Stimulated activated CD8-positive, alpha-beta memory T cell treated with anti-CD3 and anti-CD28 coated beads, Interleukin-12 subunit alpha, Interleukin-12 subunit beta, amount 100 ng/mL, for 24 hours (primary cell): Measurements from ENCODE around the gene PLD2.
"Not testable (repeated sequence)": the region's sequence is repeated elsewhere in the genome, so short reads cannot be mapped to it uniquely, and the experiment has no call there.

Source experiments
- DNase-seq: peaks from one replicate; pipeline ENCODE4 v3.0.0-alpha.2; 2020; ENCODE audit errors: extremely low read depth

PLD2 gene

DNA sequence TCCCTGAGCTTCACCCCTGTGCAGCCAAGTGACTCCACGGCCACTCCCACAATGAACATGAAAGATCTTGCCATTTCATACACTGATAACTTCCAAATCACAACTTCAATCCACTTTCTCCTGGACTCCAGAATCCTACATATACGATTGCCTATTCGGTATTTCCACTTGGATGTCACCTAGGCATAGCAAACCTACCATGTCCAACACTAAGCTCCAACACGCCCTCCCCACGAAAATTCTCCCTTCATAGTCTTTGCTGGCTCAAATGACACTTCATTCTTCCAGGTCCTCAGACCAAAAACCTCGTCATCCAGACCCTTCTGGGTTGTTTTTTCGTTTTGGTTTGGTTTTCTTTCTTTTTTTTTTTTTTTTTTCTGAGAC is 16.3 kb upstream of the PLD2 start:
- no peak for DNase-seq

DNA sequence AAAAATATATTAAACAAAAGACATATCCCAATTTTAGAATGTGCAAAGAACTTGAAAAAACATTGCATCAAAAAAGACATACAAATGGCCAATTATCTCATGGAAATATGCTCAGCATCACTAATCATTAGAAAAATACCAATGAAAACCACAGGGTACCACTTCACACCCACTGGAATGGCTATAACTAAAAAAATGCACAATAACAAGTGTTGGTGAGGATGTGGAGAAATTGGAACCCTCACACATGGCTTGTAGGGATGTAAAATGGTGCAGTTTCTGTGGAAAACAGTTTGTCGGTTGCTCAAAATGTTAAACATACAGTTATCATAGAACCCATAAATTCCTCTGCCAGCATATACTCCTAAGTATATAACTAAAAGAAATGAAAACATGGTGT is 11.8 kb upstream of the PLD2 start:
- DNase-seq = no peak

GRCh38 chr17:4796552-4796920 is 10.4 kb upstream of the PLD2 start:
- no peak for DNase-seq

- no peak for DNase-seq
These were observed 6.3 kb upstream of the PLD2 start for GRCh38 chr17:4800462-4801196.

DNA sequence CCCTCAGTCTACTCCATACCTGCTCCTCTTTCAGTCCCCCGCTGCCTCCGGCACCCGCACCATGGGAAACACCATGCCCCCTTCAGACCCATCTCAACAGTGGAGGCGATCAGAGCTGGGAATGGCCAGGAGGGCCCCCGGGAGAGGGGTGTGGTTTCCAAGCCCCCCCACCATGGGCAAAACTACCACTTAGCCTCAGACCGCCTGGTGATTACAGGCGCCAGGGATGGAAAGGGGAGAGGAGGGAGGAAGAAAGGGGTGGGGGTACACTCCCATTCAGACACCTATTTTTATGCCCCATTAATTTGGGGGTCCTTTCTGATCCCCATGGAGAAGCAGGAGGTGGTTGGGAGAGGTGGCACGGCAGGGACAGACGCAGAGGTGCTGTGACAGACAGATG is 4.7 kb upstream of the PLD2 start, which contains the start of gene C17orf114:
TSS of gene C17orf114 (minus strand) at position 101 of the 400 bp plus-strand sequence.
- DNase-seq = no peak

- no peak for DNase-seq
These were observed 536 bp upstream of the PLD2 start for GRCh38 chr17:4806456-4806776.

DNA sequence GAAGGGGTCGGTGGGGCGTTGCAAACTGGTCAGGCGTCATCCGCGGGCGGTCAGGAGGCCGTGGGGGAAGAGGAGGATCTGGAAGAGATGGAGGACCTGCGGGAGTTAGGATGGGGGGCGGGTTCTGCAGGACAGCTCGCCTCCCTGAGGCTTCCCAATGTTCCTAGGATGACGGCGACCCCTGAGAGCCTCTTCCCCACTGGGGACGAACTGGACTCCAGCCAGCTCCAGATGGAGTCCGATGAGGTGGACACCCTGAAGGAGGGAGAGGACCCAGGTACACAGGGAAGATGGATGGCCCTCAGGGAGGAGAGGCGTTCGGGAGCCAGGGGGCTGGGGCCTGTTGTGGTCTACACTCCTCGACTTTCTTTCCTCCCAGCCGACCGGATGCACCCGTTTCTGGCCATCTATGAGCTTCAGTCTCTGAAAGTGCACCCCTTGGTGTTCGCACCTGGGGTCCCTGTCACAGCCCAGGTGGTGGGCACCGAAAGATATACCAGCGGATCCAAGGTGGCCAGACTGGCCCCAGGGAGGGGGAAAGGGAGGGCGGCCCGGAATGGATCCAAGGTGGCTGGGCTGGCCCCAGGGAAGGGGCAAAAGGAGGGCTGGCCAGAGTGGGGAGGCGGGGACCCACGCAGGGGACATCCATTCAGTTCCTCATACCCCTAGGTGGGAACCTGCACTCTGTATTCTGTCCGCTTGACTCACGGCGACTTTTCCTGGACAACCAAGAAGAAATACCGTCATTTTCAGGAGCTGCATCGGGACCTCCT is 839 bp downstream of the PLD2 start:
- no peak for DNase-seq

- no peak for DNase-seq
These were observed 1.4 kb downstream of the PLD2 start for GRCh38 chr17:4808378-4808767.

- no peak for DNase-seq
These were observed 3.8 kb downstream of the PLD2 start for GRCh38 chr17:4810696-4811290.

- no peak for DNase-seq
These were observed 4.5 kb downstream of the PLD2 start for GRCh38 chr17:4811471-4811870.

DNA sequence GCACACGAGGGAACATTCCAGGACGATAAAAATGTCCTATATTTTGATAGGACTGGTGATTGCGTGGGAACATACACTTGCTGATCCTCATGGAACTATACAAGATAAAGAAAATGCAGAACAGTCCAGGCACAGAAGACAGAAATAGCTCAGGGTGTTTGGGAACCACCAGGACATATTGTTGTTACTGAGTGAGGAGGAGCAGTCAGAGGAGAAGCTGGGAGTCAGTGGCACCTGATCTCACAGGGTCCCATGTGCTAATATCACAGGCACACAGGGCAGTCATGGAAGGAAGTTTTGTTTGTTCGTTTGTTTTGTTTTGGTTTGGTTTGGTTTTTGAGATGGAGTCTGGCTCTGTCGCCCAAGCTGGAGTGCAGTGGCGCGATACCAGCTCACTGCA is 5.7 kb downstream of the PLD2 start:
- no peak for DNase-seq

- DNase-seq = no peak
These were observed 8.2 kb downstream of the PLD2 start for GRCh38 chr17:4815043-4815675.

DNA sequence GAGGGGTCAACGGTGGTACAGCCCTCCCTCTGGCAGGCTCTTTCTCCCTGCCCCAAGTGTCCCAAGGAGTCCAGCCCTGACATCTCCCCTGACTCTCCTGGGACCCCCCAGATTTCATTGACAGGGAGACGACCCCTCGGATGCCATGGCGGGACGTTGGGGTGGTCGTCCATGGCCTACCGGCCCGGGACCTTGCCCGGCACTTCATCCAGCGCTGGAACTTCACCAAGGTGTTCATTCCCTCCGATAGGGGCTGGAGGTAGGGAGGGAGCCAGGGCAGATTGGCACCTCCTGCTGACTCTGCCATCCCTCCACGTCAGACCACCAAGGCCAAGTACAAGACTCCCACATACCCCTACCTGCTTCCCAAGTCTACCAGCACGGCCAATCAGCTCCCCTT is 9.9 kb downstream of the PLD2 start:
- no peak for DNase-seq

DNA sequence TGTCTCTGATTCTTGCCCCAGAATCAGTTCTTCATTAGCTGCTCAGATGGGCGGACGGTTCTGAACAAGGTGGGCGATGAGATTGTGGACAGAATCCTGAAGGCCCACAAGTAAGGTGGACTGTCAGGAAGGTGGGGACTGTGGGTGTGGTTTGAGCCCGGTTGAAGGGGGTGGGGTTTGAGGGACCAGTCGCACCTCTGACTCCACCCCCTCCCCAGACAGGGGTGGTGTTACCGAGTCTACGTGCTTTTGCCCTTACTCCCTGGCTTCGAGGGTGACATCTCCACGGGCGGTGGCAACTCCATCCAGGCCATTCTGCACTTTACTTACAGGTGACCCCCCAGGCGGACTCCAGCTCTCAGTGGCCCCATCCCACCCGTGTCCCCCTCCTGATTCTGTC is 11.3 kb downstream of the PLD2 start:
- no peak for DNase-seq

GRCh38 chr17:4822835-4823234 is 15.9 kb downstream of the PLD2 start:
- no peak for DNase-seq

DNA sequence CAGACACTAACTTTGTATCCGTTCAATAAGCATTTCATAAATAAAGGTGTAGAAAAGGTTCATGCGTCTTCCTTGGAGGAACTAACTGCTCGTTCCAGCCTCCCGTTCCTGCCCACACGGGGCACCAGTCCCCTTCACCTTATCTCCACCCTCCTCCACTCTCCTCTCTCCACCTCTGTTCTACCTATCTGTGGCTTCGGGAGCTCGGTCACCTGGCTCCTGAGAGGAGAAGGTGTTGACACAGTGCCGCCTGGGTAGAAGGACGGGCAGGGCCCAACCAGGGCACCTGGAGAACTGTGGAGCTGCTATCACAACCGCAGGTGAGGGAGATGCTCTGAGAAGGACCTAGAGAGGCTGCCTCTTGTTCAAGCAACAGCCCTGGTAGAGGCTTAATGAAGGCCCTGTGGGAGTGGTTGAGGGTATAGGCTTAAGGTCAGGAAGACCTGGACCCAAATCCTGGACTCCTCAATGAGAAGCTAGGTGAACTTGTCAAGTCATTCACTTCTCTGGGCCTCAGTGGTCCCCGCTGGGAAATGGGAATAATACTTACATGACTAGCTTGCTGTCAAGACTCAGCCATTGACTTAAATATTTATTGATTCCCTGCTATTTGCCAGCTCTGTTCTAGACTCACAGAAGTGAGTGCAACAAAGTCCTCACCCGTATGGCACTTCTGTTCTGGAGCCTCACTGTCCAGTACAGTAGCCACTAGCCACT is 16.6 kb downstream of the PLD2 start:
- DNase-seq = no peak

GRCh38 chr17:4827399-4827798 is 20.4 kb downstream of the PLD2 start:
- DNase-seq = no peak

- DNase-seq = not testable (repeated sequence)
These were observed 25.9 kb downstream of the PLD2 start for GRCh38 chr17:4832829-4833177.

GRCh38 chr17:4833178-4833940 is 26.4 kb downstream of the PLD2 start, which contains the start of gene MINK1:
TSS of gene MINK1 (plus strand) at chr17:4833340. CDS start at chr17:4833584, 244 bp downstream.
- peak; percentile 67 for DNase-seq

DNA sequence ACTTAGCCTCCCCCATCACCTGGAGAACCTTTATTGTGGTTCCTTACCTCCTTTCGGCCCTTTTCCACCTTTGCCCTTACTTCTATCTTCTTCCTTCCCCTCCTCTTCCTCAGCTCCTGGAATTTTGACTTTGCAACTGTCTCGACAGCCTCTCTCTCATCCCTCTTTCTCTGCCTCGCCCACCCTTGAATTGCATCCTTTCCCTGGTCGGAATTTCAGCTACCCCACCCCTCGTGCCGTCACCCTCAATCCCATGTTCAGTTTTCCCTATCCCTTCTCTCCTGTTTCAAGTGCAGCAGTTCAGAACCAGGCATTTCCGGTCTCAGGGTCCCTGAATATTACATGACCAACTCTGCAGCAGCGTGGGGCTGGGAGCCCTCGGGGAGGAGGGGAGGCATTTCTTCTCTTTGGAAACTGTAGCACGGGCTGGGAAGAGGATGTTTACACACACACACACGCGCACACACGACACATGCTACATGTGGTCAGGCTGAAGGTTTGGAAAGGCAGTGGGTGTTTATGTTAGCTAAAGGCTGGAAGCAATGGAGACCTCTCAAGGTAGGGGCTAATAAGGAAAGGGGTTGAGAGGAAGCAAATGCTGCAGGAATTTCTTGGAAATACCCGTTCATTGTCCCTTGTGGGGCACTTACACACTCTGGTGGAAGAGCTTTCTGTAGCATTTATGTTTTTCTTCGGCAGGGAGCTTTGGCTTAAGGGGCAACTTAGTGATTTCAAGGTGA is 27.2 kb downstream of the PLD2 start:
- DNase-seq = no peak

DNA sequence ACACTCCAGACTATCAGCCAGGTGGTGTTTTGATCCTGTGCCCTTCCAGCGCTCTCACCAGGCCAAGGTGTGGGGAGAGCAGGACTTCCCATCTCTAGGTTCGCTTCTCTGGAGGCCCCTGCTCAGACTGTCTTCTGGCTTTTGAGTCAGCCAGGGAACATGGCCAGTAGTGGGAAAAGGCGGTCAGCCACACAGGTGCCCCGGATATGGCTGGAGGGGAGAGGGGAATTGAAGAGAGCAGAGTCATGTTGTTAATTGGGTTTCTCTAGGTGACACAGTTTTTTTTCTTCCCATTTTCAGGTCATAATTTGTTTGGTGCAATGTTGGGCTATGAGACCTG is 27.7 kb downstream of the PLD2 start:
- no peak for DNase-seq
